Dermis microvascular lymphatic vessel endothelial cell (primary cell): ENCODE results near the gene MLLT1. TPM values are rescaled to one million over a fixed set of nuclear protein-coding genes. Genes with fewer than 3 reads are reported as not detected.

ENCODE experiments used
- DNase-seq, 2 donors: peaks; one replicate each; pipeline versions ENCODE4 v3.0.0 to v3.0.0-alpha.2; 2010; ENCODE audit warnings: low read depth in 2 of 2
- total RNA-seq: library from RNA; depleted of rRNA; stranded (reverse); fragments of >200 nt; gene quantifications from 2 replicates; pipeline ENCODE4 v1.2.1, GENCODE V29; 2014

Gene MLLT1
- total RNA-seq, 1 donor from 2014 or later = 3.5 TPM

GRCh38 chr19:6221878-6222746 lies 57.7 kb downstream of the MLLT1 start:
- no peak for DNase-seq

GRCh38 chr19:6221220-6221877 lies 58.4 kb downstream of the MLLT1 start:
- no peak for DNase-seq

GRCh38 chr19:6220385-6221191 lies 59.2 kb downstream of the MLLT1 start:
- no peak for DNase-seq

- peak in 1 of 2 donors; percentile 50 for DNase-seq
These were observed 60.0 kb downstream of the MLLT1 start for GRCh38 chr19:6219586-6220290.

- peak in 1 of 2 donors; percentile 31 for DNase-seq
These were observed 60.6 kb downstream of the MLLT1 start for GRCh38 chr19:6219147-6219525.

GRCh38 chr19:6218491-6219146 lies 61.2 kb downstream of the MLLT1 start:
- peak; percentile 70 to 84 for DNase-seq

GRCh38 chr19:6217752-6218334 lies 61.9 kb downstream of the MLLT1 start:
- DNase-seq = no peak

GRCh38 chr19:6216996-6217751 lies 62.6 kb downstream of the MLLT1 start:
- DNase-seq = no peak

GRCh38 chr19:6216236-6216995 lies 63.4 kb downstream of the MLLT1 start:
- DNase-seq = no peak

GRCh38 chr19:6215701-6216235 lies 64.0 kb downstream of the MLLT1 start:
- DNase-seq = no peak

GRCh38 chr19:6214881-6215541 lies 64.8 kb downstream of the MLLT1 start:
- no peak for DNase-seq

- DNase-seq = no peak
These were observed 65.8 kb downstream of the MLLT1 start for GRCh38 chr19:6213696-6214641.

GRCh38 chr19:6213266-6213595 lies 66.5 kb downstream of the MLLT1 start:
- no peak for DNase-seq

- no peak for DNase-seq
These were observed 67.1 kb downstream of the MLLT1 start for GRCh38 chr19:6212403-6213265.

GRCh38 chr19:6211632-6212402 lies 68.0 kb downstream of the MLLT1 start:
- DNase-seq = no peak
